Astrocyte (in vitro differentiated cells and primary cell): ENCODE data around the gene IGSF1.

ENCODE experiments used
- EZH2 ChIP-seq: IDR thresholded peaks from 2 replicates; pipeline ENCODE4 v1.6.1; 2012; ENCODE audit warnings: mild to moderate bottlenecking, low read length, inconsistent platforms; ENCODE audit not compliant: insufficient read depth
- TF ChIP-seq, protein P1 (sequence below): IDR thresholded peaks from 2 replicates; pipeline ENCODE4 v1.5.1; 2011; ENCODE audit warnings: low read depth, mild to moderate bottlenecking, inconsistent platforms, low read length, moderate library complexity; ENCODE audit not compliant: insufficient read depth

DNA sequence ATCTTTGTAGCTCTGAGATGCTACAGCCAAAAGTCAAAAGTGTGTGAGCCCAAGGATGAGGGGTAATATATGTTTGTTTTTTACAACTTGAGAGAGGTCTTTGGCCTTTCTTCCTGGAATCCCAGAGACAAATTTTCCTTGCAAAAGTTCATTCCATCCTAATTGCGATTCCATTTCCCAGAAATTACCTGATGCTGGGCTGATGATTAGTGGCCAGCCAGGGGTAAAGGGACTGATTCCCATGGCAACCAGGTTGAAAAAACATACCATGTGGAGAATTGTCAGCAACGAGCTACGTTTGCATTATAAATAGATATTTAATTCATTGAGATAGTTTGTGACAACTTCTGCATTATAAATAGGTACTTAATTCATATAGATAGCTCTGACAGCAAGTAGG lies 17.8 kb downstream of the IGSF1 start:
- TF ChIP-seq, protein P1, sequence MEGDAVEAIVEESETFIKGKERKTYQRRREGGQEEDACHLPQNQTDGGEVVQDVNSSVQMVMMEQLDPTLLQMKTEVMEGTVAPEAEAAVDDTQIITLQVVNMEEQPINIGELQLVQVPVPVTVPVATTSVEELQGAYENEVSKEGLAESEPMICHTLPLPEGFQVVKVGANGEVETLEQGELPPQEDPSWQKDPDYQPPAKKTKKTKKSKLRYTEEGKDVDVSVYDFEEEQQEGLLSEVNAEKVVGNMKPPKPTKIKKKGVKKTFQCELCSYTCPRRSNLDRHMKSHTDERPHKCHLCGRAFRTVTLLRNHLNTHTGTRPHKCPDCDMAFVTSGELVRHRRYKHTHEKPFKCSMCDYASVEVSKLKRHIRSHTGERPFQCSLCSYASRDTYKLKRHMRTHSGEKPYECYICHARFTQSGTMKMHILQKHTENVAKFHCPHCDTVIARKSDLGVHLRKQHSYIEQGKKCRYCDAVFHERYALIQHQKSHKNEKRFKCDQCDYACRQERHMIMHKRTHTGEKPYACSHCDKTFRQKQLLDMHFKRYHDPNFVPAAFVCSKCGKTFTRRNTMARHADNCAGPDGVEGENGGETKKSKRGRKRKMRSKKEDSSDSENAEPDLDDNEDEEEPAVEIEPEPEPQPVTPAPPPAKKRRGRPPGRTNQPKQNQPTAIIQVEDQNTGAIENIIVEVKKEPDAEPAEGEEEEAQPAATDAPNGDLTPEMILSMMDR: no peak
- no peak for TF ChIP-seq EZH2
